HG02610 (cell line): ENCODE measurements around the gene LTC4S.
"Not testable (repeated sequence)": the region's sequence is repeated elsewhere in the genome, so short reads cannot be mapped to it uniquely, and the experiment has no call there.

Source experiments
- ATAC-seq: cut with Tn5 transposase; IDR thresholded peaks from one replicate; pipeline ENCODE4 v1.9.1; 2021; ENCODE audit warnings: mild to moderate bottlenecking, moderate library complexity; ENCODE audit not compliant: unreplicated experiment

The LTC4S gene, protein sequence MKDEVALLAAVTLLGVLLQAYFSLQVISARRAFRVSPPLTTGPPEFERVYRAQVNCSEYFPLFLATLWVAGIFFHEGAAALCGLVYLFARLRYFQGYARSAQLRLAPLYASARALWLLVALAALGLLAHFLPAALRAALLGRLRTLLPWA

DNA sequence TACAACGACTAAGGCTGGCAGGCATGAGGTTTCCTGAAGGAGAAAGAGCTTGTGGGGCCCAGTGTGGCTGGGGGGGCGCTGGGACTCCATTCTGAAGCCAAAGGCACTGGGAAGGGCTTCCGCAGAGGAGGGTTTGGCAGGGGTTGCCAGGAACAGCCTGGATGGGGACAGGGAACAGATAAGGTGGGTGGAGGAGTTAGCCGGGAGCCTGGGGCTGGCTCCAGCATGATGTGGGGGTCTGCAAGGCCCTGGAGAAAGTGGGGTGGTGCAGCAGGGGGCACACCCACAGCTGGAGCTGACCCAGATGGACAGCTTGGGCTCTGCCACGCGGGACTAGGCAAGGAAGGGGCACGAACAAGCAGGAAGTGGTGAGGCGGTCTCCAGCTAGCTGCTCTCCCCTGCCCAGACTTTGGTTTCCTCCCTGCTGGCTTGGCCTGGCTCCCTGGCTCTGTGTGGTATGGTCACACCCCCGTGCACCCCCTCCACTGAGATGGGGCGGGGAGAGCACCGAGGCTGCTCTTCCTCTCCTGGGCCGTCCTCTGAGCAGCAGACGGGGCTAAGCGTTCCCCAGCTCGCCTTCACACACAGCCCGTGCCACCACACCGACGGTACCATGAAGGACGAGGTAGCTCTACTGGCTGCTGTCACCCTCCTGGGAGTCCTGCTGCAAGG lies at the start of gene LTC4S:
TSS of gene LTC4S (plus strand) at position 519 of the 672 bp plus-strand sequence. CDS start at position 614, 95 bp downstream.
- no peak for ATAC-seq

DNA sequence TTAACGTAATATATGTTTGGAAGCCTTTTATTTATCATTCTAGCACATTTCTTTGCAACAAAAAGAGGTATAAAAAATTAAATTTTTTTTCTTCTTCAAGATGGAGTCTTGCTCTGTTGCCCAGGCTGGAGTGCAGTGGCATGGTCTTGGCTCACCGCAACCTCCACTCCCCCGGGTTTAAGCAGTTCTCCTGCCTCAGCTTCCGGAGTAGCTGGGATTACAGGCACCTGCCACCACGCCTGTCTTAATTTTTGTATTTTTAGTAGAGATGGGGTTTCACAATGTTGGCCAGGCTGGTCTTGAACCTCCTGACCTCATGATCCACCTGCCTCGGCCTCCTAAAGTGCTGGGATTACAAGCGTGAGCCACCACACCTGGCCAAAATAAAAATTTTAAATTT lies 49.7 kb upstream of the LTC4S start:
- ATAC-seq: not testable (repeated sequence)

DNA sequence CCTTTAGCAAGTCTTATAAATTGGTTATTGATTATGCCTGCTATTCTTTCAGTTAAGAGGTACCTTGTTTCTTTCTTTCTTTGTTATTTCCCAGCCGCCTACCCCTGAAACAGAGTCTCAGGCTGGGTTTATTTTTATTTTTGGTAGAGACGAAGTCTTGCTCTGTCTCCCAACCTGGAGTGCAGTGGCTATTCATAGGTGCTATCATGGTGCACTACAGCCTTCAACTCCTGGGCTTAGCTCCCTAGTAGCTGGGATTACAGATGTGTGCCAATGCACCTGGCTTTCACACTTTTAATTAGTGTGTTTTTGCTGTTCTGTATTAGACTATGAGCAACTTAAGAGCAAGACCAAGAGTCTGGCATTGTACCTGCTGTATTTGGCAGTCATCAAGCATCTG lies 46.9 kb upstream of the LTC4S start:
- ATAC-seq: no peak

DNA sequence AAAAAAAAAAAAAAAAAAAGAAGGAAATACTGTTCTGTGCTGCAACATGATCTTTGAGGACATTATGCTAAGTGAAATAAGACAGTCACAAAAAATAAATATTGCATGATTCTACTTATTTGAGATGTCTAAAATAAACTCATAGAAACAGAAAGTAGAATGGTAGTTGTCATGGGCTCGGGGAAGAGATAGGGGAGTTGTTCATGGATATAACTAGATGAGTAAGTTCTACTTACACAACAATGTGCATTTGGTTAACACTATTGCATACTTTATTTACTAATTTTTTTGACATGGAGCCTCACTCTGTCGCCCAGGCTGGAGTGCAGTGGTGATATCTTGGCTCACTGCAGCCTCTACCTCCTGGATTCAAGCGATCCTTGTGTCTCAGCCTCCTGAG lies 46.0 kb upstream of the LTC4S start:
- ATAC-seq: no peak

DNA sequence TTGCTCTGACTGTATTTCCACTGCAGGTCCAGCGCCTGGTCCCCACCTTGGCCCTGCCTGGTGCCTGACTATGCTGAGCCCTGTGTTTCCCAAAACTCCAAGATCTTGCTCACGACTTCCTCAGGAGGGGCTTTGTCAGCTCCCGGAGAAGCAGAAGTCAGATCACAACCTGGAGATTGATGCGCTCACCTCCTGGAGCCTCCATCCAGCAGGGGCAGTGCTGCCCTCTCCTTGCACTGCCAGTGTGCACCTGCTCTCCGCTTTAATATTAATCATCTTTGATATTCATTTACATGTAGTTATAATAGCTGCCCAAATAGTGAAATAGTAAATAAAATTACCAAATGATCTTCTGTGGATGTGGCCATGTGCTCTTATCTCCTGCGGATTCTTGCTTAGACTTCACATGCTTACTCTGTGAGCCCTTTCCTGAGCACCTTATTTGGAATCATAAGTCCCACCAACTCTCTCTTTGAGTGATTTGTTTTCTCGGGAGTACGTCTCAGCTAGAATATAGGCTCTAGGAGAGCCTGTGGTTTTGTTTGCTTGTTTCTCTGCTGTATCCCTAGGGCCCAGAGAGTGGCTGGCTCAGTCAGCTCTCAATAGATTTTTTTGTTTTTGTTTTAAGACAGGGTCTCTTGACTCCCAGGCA lies 43.8 kb upstream of the LTC4S start:
- ATAC-seq: no peak

DNA sequence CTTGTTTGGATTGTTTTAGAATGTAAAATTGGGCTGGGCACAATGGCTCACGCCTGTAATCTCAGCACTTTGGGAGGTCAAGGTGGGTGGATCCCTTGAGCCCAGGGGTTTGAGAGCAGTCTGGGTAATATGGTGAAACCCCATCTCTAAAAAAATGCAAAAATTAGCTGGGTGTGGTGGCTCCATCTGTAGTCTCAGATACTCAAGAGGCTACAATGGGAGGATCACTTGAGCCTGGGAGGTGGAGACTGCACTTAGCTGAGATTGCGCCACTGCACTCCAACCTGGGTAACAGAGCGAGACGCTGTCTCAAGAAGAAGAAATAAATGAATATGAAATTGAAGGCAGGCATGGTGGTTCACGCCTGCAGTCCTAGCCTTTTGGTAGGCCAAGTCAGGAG lies 39.8 kb upstream of the LTC4S start:
- no peak for ATAC-seq

DNA sequence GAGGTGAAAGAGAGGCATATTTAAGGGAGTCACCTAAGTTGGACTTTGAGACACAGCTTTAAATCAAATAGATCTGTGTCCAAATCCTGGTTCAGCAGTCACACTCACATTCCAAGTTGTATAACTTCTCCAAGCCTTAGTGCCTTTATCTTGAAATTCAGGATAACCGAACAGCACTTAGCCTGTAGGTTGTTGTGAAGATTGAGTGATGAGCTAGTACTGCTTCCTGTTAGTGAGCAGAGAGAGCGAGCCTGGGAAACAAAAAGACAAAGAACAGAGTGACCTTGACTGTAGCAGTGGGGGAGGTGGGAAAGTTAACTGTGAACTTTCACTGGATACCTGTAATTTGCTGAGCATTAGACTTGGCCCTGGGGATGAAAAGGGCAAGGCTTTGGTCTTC lies 38.8 kb upstream of the LTC4S start:
- ATAC-seq: no peak

DNA sequence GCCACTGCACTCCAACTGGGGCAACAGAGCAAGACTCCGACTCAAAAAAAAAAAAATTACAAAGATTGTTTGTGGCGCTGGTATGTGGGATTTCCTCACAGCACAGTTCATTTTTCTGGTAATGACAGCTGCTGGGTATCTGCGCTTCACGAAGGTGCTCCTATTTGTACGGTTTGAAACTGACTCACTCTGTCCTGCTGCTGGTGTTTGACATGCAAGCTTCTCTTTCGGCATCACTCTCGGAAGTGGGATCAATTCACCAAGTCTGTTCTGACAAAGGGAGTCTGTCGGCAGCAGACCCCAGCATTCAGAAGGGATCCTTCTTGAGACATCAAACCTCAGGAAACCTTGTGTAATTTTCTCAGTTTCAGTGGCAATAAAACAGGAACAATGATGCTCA lies 34.8 kb upstream of the LTC4S start:
- no peak for ATAC-seq

DNA sequence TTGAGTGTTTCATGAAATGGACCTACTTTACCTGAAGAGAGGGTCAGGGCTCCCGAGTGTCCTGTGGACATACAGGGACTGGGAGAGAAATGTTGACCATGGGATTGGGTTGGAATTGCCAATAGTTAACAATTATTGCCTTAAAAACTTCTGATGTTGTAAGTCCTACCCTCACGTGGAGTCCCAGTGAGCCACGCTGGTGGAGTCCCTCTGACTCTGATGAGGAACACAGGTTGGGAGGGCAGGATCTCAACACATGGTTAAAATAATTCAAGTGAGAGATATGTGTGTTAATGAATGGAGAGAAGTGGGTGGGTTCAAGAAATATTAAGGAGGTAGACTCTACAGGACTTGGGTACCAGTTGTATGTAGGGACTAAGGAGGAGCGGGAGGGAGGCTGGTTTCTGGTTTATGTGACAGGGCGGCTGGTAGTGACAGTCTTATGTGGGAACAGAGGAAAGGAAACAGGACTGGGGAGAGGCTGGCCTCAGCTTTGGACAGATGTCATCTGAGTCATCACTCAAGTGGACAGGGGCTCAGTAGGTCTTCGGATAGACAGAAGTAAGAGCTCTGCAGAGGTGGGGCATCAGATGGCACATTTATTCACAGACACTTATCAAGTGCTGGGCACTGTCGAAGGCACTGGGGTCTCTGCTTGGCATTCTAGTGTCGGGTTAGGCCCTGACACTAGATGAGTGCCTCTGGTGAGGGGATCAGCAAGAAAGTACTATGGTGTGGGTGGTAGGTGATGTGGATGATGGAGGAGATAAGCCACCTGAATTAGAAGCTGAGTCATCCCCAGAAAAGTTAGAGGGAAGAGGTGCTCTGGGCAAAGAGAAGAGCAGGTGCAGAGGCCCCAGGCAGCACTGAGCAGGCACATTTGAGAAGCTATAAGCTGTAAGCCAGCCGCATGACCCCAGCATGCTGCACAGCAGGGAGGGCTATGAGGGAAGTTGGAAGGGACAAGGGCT lies 33.9 kb upstream of the LTC4S start:
- peak; percentile 47 for ATAC-seq

DNA sequence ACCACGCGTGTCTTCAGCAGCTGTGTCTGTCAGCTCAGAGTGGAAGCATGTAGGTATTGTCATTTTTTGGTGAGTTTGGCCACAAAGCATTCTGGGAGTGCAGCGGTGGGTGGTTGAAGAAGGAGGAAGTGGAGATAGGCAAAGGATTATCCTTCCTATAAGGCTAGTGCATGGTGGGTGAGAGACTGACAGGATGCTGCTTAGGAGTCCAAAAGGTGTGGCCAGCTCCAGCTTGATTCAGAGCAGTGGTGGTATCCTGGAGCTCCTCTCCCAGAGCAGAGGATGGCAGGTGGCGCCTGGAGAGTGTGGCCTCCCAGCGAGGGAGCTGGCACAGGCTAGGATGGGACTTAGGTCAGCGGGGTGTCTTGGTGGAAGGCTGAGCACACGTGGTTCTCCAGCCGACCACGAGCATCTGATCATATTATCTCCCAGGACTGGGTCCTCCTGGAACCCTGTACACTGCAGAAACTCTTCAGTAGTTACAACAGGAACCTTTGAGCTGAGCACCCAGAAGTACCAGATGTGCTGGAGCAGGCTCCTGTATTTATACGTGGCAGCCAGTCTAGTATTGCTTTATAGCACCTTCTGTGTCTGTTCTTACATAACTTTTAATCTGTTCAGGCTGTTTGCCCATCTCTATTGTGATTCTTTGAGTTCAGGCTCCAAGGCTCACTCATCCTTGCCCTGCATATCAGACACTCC lies 31.6 kb upstream of the LTC4S start:
- ATAC-seq: no peak

DNA sequence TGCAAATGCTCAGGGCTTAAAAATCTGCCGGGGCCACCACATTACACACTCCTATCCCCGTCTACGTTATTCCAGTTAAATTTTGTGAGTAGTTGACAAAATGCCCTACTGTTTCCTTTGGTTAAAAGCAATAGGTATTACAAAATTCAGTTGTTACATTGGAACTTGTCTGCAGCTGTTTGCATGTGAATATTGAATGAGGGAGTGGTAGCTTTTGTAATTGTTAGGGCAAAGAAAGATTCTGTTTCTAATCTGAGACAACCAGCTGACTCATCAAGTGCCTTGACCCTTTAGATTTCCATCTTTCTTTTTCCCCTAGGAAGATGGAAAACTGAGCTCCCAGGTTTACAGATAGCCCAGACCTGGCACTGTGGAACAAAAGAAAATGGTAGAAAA lies 31.0 kb upstream of the LTC4S start:
- ATAC-seq: no peak

DNA sequence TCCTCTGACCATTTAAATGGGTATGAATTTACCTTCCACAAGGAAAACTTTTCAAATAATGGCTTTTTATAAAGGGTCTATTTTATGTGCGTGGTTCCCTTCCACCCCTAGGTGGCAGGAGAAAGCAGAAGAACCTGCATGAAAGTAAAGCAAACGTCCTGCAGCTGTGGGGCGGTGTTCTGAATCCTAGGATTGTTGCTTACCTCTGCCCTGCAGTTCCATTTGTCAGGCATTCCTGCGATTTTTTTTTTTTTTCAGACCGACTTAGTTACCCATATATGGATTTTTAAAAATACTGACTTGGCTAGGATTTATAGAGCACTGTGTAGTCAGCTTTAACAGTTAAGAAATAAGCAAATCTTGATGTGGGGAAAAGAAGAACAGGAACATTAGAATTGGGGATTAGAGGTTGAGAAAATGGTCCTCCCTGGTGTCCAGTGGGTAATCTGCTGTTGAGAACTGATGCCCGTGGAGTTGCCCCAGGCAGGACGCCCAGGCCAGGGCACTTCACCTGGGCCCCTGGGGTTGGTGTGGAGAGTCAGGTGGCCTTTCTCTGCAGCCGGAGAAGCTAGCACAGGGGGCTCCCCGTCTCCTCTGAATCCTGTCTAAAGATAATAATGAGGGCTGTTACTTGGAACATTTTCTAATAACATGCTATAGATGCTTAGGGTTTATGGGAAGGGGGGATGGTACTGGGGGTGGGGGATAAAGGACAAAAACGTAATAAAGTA lies 30.4 kb upstream of the LTC4S start:
- ATAC-seq: no peak

DNA sequence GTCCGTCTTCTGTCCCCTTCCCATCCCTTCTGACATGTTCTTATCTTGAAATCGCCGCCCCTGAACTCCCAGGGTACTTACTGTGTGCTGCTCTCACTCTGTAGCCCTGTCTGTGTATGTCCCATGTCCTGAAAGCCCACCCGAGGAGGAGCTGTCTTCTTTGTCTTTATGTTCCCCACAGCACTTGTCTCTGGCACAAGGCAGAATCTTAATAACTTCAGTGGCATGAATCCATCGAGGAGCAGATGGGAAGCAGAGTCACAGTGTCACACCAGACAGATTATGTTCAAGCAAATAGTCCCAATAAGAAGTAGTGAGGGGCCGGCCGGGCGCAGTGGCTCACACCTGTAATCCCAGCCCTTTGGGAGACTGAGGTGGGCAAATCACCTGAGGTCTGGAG lies 29.7 kb upstream of the LTC4S start:
- ATAC-seq: no peak

DNA sequence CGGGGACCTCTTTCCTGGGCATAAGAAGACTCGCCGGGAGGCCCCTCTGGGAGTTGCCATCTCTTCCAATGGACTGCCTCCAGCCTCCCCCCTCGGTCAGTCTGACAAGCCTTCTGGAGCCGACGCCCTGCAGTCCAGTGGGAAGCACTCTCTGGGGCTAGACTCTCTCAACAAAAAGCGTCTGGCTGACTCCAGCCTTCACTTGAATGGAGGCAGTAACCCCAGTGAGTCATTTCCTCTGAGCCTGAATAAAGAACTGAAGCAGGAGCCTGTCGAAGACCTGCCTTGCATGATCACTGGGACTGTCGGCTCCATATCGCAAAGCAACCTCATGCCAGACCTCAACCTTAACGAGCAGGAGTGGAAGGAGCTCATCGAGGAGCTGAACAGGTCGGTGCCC lies 28.4 kb upstream of the LTC4S start:
- no peak for ATAC-seq

DNA sequence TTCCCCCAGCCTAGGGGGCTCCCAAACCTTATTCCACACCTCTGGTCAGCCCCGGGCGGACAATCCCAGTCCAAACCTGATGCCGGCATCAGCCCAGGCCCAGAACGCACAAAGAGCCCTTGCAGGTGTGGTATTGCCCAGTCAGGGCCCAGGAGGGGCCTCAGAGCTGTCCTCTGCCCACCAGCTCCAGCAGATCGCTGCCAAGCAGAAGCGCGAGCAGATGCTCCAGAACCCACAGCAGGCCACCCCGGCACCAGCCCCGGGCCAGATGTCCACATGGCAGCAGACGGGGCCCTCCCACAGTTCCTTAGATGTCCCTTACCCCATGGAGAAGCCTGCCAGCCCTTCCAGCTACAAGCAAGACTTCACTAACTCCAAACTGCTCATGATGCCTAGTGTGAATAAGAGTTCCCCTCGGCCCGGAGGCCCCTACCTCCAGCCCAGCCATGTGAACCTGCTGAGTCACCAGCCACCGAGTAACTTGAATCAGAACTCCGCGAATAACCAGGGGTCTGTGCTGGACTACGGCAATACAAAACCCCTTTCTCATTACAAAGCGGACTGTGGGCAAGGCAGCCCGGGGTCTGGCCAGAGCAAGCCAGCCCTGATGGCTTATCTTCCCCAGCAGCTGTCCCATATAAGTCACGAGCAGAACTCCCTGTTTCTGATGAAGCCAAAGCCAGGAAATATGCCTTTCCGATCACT lies 27.6 kb upstream of the LTC4S start:
- ATAC-seq: no peak

DNA sequence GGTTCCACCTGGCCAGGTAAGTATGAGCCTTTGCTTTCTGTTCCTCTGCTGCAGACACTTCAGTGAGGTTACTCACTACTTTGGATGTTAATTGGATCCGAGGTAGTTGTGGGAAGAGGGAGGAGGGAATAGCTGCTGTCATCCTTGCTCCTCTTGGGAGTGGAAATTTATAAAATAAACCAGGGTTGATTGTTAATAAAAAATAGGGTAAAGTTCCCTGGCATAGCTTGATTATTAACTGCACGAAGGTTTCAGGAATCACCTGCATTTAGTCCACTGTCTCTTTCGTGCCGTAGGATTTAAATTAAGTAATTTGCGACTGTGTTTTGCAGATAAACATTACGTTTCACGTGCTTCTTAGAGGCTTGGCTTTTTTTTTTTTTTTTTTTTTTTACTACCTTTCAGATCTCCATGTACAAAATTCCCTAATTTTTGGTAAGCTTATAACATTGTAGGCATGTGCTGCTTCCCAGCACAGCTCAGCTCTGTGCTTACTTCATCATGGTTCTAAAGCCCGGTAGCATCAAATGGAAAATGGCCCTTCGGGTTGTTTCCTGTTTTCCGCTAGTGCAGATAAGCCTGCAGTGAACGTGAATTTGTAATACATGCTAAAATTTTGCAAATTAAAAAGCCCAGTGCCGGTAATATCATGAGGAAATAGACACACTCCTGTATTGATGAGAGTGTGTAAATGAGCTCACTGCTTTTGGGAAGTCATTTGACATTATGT lies 26.9 kb upstream of the LTC4S start:
- no peak for ATAC-seq

DNA sequence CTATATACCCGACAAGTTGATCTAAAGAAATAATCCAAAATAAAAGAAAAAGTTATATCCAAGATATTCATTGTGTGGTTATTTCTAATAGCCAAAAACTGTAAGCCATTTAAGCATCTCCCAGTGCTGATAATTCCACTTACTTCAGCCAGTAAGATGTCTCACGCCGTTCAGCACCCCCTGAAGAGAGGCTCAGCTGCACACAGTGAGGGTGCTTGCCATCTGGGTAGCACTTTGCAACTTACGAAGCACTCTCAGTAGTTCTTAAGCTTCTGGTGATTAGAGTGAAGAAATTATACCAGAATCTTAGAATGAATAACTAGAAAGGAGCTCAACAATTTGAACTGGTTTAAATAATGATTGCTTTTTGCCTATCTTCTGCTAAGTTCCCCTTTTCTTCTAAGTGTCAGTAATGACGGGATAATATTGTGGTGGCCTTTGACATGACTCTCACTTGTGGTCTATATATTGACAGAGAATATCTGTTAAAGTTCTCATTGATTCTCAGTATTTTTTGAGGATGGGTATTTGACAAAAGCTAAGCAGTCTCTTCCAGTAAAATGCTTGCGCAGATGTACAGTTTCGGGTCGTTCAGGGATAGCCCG lies 26.2 kb upstream of the LTC4S start:
- no peak for ATAC-seq

DNA sequence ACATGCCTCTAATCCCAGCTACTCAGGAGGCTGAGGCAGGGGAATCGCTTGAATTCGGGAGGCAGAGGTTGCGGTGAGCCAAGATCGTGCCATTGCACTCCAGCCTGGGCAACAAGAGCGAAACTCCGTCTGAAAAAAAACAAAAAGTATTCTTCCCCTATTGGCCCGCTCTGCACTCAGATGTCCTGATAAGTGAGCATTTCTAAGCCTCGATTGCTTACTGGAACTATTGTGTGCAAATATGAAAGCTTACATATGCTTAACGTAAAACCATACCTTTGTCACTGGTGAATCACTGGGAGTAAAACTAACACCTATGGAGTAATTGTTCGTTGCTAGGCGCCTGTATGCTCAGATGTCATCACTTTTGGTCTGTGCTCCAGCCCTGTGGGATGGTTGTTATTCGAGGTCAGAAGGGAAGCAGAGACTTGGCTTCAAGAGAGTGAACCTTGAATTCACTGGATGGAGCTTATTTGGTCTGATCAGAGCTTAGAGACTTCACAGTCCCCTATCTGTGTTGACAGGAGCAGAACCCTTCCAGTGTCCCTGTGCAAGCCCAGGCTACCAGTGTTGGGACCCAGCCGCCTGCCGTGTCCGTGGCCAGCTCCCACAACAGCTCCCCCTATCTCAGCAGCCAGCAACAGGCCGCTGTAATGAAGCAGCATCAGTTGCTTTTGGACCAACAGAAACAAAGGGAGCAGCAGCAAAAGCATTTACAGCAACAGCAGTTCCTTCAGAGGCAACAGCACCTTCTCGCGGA lies 25.3 kb upstream of the LTC4S start:
- ATAC-seq: no peak
